Measurements from ENCODE around the gene KIF18B. TPM values are rescaled to one million over a fixed set of nuclear protein-coding genes. Genes with fewer than 3 reads are reported as not detected.

The KIF18B gene
- total and polyA plus RNA-seq, 2 donors (not counting 1 experiment from before 2014, with no cell fraction given), result 0.99 to 2.5 TPM

DNA sequence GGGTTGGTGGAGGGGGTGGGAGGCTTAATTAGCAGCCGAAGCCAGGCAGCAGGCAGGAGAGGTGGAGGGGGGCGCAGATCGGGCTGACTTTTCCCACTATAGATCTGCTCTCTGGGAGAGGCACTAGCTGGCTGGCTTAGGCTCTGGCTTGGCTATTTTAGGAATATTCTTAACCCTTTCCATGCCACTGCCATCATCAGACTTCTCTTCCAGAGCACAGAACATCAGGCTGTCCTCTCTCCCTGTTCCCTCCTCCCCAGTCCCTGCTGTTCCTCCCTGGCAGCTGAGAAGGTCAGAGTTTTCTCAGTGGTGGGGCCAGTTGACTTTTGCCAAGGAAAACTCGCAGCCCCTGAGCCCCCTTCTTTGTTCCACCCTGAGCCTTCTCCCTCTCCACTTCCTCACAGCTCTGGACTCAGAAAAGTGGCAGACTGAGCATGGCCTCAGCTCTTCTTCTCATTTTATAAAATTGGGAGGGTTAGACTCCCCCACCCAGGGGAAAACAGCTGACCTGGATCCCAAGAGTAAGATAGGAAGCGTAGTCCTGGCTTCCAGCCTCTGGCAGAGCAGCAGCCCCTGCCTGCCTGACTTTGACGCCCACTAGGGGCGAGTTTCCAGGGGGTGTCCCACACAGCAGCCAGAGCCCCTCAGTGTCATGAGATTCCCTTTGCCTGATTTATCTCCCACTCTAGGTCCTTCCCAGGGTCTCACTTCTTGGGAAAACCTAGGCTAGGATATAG lies 30.4 kb upstream of the KIF18B start:
- DNase-seq (ENCODE audit: low read depth in 2 of 2), result no peak

DNA sequence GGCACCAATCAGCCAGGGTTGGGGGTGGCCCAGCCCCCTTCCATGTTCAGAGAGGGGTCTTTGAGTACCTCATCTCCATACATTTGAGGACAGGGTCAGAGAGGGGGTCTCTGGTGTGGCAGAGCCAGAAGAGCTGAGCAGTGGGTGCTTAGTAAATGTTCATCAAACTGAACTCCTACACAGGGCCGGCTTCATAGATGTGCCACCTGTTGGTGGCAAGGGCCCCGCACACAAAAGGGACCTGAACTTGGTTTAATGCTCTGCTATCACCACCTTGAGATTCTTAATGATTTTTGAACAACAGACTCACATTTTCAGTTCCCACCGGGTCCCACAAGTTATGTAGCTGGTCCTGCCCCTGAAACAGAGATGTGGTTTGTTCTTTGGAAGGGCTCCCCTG lies 29.5 kb upstream of the KIF18B start:
- Histone ChIP-seq H4K20me1 (ENCODE audit: control insufficient read depth, extremely low read depth, insufficient read depth, low read length) (no peaks in the 10 kb centered on the region), H3K79me2 (ENCODE audit: control insufficient read depth, insufficient read depth, low read length) (no peaks in the 10 kb centered on the region), H3K4me2 (ENCODE audit: extremely low read depth, insufficient read depth, low read length) (no peak overlapping the region), H3K27ac (ENCODE audit: insufficient read depth, low read length) (no peak overlapping the region), H3K4me1 (ENCODE audit: control insufficient read depth, extremely low read depth, insufficient read depth, low read length) (peaks cover 16% of the 10 kb centered on the region), H3K27me3 (ENCODE audit: control insufficient read depth, insufficient read depth, low read length) (peaks cover 10% of the 10 kb centered on the region), H3K9ac (ENCODE audit: insufficient read depth, low read length) (no peak overlapping the region), H3K36me3 (ENCODE audit: control insufficient read depth, insufficient read depth, low read length) (no peaks in the 10 kb centered on the region), H3K9me3 (ENCODE audit: control insufficient read depth, insufficient read depth, low read depth, low read length) (no peaks in the 10 kb centered on the region), H3K4me3 (replicated peaks in 1 of 4; ENCODE audit: control extremely low read depth in 1 of 4, insufficient read depth in 1 of 4, low read depth in 3 of 4, low read length in 4 of 4) (no peak overlapping the region), H2AFZ (ENCODE audit: low read length) (no peak overlapping the region)
- DNase-seq (ENCODE audit: low read depth in 2 of 2), result no peak
- TF ChIP-seq, protein P1, sequence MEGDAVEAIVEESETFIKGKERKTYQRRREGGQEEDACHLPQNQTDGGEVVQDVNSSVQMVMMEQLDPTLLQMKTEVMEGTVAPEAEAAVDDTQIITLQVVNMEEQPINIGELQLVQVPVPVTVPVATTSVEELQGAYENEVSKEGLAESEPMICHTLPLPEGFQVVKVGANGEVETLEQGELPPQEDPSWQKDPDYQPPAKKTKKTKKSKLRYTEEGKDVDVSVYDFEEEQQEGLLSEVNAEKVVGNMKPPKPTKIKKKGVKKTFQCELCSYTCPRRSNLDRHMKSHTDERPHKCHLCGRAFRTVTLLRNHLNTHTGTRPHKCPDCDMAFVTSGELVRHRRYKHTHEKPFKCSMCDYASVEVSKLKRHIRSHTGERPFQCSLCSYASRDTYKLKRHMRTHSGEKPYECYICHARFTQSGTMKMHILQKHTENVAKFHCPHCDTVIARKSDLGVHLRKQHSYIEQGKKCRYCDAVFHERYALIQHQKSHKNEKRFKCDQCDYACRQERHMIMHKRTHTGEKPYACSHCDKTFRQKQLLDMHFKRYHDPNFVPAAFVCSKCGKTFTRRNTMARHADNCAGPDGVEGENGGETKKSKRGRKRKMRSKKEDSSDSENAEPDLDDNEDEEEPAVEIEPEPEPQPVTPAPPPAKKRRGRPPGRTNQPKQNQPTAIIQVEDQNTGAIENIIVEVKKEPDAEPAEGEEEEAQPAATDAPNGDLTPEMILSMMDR (conservative IDR thresholded peaks at IDR 0.05 in 1 of 2, IDR thresholded peaks at IDR 0.05 in 1 of 2; ENCODE audit: low read depth in 1 of 2, low read length in 2 of 2), result no peak
- no peak for TF ChIP-seq EZH2 (IDR thresholded peaks at IDR 0.05; ENCODE audit: low read length, missing control alignments)

More for the DNA sequence above, 30.4 kb upstream of the KIF18B start:
- Histone ChIP-seq H4K20me1 (ENCODE audit: control insufficient read depth, extremely low read depth, insufficient read depth, low read length) (no peaks in the 10 kb centered on the region), H3K36me3 (ENCODE audit: control insufficient read depth, insufficient read depth, low read length) (no peaks in the 10 kb centered on the region), H3K4me3 (replicated peaks in 1 of 4; ENCODE audit: control extremely low read depth in 1 of 4, insufficient read depth in 1 of 4, low read depth in 3 of 4, low read length in 4 of 4) (no peak overlapping the region), H3K9ac (ENCODE audit: insufficient read depth, low read length) (no peak overlapping the region), H3K9me3 (ENCODE audit: control insufficient read depth, insufficient read depth, low read depth, low read length) (no peaks in the 10 kb centered on the region), H3K27ac (ENCODE audit: insufficient read depth, low read length) (no peak overlapping the region), H3K4me1 (ENCODE audit: control insufficient read depth, extremely low read depth, insufficient read depth, low read length) (peaks cover 16% of the 10 kb centered on the region), H2AFZ (ENCODE audit: low read length) (no peak overlapping the region), H3K4me2 (ENCODE audit: extremely low read depth, insufficient read depth, low read length) (no peak overlapping the region), H3K79me2 (ENCODE audit: control insufficient read depth, insufficient read depth, low read length) (no peaks in the 10 kb centered on the region), H3K27me3 (ENCODE audit: control insufficient read depth, insufficient read depth, low read length) (peaks cover 10% of the 10 kb centered on the region)
- TF ChIP-seq, protein P1 (conservative IDR thresholded peaks at IDR 0.05 in 1 of 2, IDR thresholded peaks at IDR 0.05 in 1 of 2; ENCODE audit: low read depth in 1 of 2, low read length in 2 of 2), result no peak
- no peak for TF ChIP-seq EZH2 (IDR thresholded peaks at IDR 0.05; ENCODE audit: low read length, missing control alignments)

- Histone ChIP-seq H3K4me1 (ENCODE audit: control insufficient read depth, extremely low read depth, insufficient read depth, low read length) (peaks cover 16% of the 10 kb centered on the region), H3K36me3 (ENCODE audit: control insufficient read depth, insufficient read depth, low read length) (no peaks in the 10 kb centered on the region), H3K27me3 (ENCODE audit: control insufficient read depth, insufficient read depth, low read length) (peaks cover 10% of the 10 kb centered on the region), H3K9ac (ENCODE audit: insufficient read depth, low read length) (no peak overlapping the region), H3K79me2 (ENCODE audit: control insufficient read depth, insufficient read depth, low read length) (no peaks in the 10 kb centered on the region), H3K4me2 (ENCODE audit: extremely low read depth, insufficient read depth, low read length) (no peak overlapping the region), H3K9me3 (ENCODE audit: control insufficient read depth, insufficient read depth, low read depth, low read length) (no peaks in the 10 kb centered on the region), H3K27ac (ENCODE audit: insufficient read depth, low read length) (no peak overlapping the region), H3K4me3 (replicated peaks in 1 of 4; ENCODE audit: control extremely low read depth in 1 of 4, insufficient read depth in 1 of 4, low read depth in 3 of 4, low read length in 4 of 4) (no peak overlapping the region), H4K20me1 (ENCODE audit: control insufficient read depth, extremely low read depth, insufficient read depth, low read length) (no peaks in the 10 kb centered on the region), H2AFZ (ENCODE audit: low read length) (no peak overlapping the region)
- DNase-seq (ENCODE audit: low read depth in 2 of 2), result no peak
- no peak for TF ChIP-seq EZH2 (IDR thresholded peaks at IDR 0.05; ENCODE audit: low read length, missing control alignments)
- TF ChIP-seq, protein P1 (conservative IDR thresholded peaks at IDR 0.05 in 1 of 2, IDR thresholded peaks at IDR 0.05 in 1 of 2; ENCODE audit: low read depth in 1 of 2, low read length in 2 of 2), result no peak
These were observed 28.6 kb upstream of the KIF18B start for GRCh38 chr17:44976206-44976605.

All from fibroblast of lung (primary cell).